Stimulated activated CD4-positive, alpha-beta T cell treated with anti-CD3 and anti-CD28 coated beads, TNF-alpha, amount 100 ng/mL, for 48 hours (primary cell): ENCODE measurements around the gene NCAPG2.
"Not testable (repeated sequence)": the region's sequence is repeated elsewhere in the genome, so short reads cannot be mapped to it uniquely, and the experiment has no call there.

Experiments
- DNase-seq, 3 donors: peaks; one replicate each; pipeline ENCODE4 v3.0.0-alpha.2; 2020; ENCODE audit warnings: low read depth in 3 of 3

Gene NCAPG2

DNA sequence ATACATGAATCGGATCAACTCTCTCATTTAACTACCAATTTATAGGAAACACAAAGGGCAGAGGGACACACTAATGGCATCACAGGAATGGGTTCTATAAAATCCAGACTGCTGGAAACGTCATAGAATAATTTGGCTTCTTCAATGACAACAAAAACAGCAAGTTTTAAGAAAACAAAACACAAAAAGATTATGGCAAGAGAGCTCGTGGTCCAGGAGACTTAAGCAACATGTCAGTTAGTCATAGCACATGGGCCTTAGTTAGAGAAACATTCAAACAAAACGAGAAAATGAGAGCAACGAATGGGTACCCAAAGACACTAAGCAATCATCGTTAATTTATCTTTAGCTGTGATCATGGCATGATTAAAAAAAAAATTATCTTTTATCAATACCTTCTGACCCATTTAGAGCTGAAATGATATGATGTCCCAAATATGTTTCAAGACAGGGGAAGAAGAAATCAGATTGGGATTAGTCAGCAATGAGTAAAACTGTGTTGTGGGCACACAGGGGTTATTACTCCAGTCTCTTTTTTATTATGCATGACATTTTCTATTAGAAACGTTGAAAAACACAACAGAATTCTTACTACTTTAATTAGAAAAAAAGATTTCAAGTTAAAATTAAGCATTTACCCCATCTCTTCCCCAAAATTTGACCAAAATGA, 28.3 kb downstream of the NCAPG2 start:
- DNase-seq, result no peak

GRCh38 chr7:158672975-158673374, 31.6 kb downstream of the NCAPG2 start:
- DNase-seq, result no peak

DNA sequence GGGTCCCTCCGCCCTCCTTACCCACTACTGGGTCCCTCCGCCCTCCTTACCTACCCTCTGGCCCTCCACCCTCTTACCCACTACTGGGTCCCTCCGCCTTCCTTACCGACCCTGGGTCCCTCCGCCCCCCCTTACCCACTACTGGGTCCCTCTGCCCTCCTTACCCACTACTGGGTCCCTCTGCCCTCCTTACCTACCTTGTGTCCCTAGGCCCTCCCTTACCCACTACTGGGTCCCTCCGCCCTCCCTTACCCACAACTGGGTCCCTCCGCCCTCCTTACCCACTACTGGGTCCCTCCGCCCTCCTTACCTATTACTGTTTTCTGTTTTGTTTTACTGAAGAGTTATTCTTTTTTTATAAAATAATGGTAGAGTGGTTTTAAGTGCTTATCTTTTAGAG, 36.5 kb downstream of the NCAPG2 start:
- DNase-seq, result not testable (repeated sequence)

DNA sequence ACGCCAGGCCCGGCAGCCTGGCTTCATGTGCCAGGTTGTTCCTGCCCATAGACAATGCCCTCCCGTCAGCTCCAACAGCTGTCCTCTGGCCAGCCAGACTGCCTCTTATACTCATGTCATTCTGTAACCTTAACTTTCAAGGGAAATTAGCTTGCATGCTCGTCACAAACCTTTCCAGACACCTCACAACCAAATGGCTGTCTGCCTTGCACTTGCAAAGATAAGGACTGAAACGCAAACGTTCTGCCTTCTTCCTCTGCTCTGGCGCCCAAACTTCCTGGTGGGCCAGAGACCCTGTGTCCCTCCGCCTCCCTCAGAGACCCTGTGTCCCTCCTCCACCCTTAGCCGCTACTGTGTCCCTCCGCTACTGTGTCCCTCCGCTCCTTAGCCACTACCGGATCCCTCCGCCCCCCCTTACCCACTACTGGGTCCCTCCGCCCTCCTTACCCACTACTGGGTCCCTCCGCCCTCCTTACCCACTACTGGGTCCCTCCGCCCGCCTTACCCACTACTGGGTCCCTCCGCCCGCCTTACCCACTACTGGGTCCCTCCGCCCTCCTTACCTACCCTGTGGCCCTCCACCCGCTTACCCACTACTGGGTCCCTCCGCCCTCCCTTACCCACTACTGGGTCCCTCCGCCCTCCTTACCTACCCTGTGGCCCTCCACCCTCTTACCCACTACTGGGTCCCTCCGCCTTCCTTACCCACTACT, 37.5 kb downstream of the NCAPG2 start:
- not testable (repeated sequence) for DNase-seq

DNA sequence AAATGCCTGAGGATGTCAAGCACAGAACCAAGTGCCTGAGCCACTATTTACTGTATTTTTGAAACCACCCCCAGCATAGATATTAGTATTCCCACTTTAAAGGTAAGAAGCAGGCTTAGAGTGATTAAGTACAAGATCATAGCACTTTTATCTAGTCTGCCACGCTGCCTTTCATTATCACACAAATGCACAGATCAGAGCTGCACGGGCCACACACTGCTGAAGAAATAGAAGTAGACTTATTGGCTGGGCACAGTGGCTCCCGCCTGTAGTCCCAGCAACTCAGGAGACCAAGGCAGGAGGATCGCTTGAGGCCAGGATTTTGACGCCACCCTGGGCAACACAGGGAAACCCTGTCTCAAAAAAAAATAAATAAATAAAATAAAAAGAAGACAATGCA, 38.2 kb downstream of the NCAPG2 start:
- DNase-seq, result no peak

DNA sequence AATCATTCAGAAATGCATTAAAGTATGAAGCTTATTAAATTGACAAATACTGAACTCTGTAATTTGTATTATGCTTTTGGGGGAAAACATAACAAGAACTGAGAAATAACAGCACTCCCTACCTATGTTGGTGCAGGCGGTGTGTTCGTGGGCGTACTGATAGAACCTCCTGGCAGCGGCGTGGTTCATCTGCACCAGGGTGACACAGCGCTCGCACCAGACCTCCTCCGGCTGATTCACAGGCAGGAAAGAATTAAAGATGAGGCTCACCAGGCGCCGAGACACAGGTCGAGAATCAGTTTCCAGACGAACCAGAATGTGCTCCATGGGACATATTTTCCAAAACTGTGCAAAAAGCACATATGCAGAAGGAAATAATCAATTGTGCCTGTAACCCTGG, 40.2 kb downstream of the NCAPG2 start:
- DNase-seq, result no peak

DNA sequence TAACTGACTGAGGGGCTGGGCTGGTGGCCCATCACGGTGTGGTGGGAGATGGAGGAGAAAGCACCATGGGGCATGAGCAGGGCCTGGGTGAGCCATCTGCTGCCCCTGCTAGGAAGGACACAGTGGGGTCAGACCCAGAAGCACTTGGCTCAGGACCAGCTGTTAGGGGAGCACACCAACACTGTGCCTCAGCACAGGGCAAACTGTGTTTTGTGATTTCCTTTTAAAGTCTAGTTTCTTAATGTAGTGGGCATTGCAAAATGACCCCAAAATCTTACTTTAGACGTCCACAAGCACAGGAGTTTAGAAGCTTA, 41.2 kb downstream of the NCAPG2 start:
- no peak for DNase-seq

DNA sequence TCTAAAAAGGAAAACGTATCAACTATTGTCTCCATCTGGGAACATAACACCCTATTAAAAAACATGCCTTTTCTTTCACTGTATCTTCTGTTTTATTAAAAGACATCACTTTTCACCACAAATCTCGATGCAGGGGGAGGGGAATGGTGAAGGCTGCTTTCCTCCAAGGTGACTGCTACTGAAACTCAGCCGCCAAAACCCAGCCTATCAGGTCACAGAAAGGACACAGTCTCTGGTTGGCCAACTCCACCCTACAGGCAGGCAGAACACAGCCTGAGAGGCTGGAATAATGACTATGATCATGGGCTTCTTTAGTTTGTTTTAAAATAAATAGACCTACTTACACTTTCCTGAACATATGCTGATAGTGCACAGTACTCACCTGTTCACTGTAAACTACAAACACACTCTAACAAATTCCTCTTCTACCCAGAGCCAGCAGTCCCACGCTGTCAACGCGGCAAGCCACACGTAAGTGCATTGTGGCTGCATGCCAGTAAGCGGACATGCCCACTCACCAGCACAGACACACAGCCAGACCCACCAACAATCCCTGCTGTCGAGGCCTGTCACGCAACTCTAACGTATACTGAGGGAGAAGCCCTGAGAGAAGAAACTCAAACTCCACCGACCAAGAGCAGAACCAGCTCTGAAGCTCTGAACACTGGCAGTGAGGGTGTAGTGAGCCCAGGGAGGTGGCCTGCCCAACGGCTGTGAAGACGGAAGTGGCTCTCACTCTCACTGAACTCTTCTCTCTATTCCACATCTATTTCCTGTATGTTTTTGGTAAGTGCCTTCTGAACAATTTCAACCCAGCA, 41.8 kb downstream of the NCAPG2 start:
- no peak for DNase-seq

DNA sequence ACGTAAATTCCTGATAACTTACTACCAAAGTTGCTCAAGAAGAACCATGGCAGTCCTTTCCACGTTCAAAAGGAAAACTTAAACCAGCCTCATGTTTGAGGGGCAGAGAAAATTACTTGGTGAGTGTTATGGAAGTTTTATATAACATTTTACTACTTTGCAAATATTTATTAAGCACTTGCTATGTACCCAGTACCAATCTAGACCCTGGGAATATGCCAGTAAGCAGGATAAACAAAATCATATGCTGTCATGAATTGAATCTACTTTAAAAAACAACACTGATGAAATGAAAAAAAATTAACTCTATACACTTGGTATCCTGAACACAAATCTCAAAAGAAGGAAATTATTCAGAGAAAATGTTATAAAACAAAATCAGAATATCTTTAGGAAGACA, 46.1 kb downstream of the NCAPG2 start:
- DNase-seq, result no peak

DNA sequence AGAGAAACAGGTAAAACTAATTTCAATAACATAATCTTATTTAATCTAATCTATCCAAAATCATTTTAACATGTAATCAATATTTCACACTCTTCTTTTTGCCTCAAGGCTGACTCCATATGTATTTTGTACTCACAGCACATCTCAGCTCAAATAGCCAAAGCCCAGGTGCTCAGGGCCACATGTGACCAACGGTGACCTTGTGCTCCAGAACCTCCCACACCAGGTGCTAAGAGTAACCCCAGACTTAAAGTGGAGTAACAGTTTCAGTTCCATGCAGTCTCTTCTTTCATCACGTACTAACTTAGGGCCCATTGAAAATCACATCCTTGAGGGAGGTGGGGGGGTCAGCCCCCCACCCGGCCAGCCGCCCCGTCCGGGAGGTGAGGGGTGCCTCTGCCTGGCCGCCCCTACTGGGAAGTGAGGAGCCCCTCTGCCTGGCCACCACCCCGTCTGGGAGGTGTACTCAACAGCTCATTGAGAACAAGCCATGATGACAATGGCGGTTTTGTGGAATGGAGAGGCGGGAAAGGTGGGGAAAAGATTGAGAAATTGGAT, 47.3 kb downstream of the NCAPG2 start:
- DNase-seq, result no peak

DNA sequence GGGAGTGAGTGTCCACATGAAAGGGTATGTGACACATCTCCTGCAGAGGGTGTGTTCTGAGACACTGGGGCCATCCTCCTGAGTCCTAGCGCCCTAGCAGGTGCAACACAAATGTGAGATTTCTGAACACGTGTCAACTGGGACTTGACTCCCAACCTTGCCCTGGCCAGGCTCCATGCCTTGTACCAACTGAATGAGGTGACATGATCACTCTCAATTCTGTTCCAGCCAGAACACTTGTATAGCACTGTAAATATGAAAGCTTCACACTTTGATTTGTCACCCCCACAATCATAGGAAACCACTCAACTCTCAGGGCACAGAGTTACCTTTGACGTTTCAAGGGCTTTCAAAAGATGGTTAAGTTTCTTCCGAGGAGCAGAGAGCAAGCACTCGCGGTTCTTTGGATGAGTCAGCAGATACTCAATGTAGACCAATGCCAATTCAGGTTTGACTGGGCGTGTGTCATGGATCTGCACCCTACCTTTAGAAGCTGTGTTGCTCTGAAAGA, 48.6 kb downstream of the NCAPG2 start:
- peak; percentile 58 to 74 (median 59) for DNase-seq

GRCh38 chr7:158655507-158655906, 49.1 kb downstream of the NCAPG2 start:
- no peak for DNase-seq

- DNase-seq, result no peak
Observed at GRCh38 chr7:158651968-158652565, 52.5 kb downstream of the NCAPG2 start.

GRCh38 chr7:158650821-158651225, 53.8 kb downstream of the NCAPG2 start:
- DNase-seq, result no peak

DNA sequence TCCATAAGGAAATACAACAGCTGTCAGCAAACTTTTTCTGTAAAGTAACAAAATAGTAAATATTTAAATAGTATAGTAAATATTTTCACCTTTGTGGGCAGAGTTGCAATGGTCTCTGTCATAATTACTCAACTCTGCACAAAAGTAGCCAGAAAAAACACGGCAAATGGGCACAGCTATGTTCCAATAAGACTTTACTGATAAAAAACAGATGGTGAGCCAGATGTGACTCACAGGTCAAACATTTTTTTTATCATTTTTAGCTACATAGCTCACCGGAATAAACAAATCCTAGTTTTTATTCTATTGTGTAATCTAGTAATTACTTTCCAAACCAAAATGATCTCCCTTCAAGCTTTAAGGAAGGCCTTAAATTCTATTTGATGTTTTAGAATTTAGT, 55.3 kb downstream of the NCAPG2 start:
- no peak for DNase-seq

DNA sequence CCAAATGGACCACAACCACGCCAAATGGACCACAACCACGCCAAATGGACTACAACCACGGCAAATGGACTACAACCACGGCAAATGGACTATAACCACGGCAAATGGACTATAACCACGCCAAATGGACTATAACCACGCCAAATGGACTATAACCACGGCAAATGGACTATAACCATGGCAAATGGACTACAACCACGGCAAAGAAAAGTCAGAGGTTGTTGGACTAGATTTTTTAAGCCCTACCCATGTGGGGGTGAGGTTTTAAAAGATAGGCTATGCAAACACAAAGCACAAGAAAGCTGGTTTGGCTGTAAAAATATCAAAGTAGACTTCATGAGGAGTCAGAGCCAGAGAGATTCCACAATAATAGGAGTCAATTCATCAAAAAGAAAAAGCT, 55.8 kb downstream of the NCAPG2 start:
- DNase-seq, result no peak

DNA sequence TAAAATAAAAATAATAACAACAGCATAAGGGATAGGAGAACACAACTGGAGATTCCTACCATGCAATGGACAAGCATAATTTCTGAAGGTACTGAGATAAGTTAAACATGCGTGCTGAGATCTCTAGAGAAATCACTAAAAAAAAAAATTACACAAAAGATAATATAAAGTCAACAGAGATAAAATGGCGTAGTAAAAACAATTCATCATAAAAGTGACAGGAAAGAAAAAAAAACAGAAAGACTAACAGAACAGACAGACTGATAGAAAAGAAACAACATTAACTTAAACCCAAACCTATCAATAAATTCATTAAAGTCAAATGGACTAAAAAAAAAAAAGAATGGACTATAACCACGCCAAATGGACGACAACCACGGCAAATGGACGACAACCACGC, 56.4 kb downstream of the NCAPG2 start:
- DNase-seq, result no peak

- DNase-seq, result no peak
Observed at GRCh38 chr7:158647475-158647792, 57.2 kb downstream of the NCAPG2 start.

DNA sequence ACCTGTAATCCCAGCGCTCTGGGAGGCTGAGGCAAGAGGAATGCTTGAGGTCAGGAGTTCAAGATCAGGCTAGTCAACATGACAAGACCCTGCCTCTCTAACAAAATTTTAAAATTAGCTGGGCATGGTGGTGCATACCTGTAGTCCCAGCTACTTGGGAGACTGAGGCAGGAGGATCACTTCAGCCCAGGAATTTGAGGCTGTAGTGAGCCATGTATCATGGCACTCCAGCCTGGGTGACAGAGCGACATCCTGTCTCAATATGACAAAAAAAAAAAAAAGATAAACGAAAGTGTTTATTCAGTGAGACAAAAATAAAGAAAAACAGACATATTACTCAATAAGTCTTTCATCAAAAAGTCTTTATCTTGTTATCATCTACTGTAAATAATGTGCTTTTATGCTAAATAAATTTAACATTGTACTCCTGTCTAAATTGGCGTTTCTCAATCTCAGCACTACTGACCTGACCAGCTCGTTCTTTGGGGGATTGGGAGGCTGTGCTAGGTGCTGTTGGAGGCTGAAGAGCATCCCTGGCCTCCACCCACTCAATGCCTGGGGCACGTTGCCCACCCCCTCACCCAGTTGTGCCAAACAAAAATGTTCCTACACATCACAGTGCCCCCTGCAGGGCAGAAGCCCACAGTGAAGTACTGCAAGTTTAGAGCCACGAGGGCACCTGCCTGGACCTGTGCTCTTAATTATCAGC, 57.7 kb downstream of the NCAPG2 start:
- DNase-seq, result no peak

DNA sequence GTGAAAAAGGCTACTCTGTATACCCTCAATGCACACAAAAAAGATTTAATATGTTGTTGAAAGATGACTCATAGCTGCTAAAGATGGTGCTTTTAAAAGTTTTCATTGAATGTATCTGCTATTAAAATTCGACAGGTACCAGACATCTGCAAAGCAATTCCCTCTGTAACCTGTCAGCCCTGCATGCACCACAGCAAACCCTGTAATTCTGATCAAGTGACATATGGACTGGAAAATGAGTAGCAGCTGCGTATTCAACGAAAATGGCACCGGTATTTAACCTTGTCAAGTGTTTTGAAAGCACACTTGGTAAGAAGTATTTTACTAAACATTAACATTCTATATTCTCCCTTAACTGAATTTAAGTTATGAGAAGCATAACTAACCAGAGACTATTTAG, 58.8 kb downstream of the NCAPG2 start:
- DNase-seq, result no peak

GRCh38 chr7:158642149-158642548, 62.5 kb downstream of the NCAPG2 start:
- DNase-seq, result no peak

GRCh38 chr7:158638001-158638400, 66.6 kb downstream of the NCAPG2 start:
- no peak for DNase-seq
